HG03103 (cell line): ENCODE measurements around the gene KCTD20.

Source experiments
- ATAC-seq: cut with Tn5 transposase; IDR thresholded peaks from one replicate; pipeline ENCODE4 v1.9.1; 2021; ENCODE audit warnings: low read depth; ENCODE audit not compliant: unreplicated experiment

Gene KCTD20

GRCh38 chr6:36523936-36524499 is 81.2 kb downstream of the KCTD20 start:
- no peak for ATAC-seq

DNA sequence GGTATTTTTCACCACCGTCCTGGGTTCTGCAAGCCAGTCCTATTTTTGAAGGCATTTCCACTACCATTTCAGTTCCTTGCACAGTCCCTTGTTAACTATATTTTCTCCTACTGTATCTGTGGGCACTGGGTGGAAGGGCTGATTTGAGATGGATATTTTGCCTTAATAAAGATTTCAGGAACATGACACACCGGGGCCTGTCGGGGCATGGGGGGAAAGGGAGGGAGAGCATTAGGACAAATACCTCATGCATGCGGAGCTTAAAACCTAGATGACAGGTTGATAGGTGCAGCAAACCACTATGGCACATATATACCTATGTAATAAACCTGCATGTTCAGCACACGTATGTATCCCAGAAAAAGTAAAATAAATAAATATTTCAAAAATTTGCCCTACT is 82.1 kb downstream of the KCTD20 start:
- ATAC-seq, result no peak

DNA sequence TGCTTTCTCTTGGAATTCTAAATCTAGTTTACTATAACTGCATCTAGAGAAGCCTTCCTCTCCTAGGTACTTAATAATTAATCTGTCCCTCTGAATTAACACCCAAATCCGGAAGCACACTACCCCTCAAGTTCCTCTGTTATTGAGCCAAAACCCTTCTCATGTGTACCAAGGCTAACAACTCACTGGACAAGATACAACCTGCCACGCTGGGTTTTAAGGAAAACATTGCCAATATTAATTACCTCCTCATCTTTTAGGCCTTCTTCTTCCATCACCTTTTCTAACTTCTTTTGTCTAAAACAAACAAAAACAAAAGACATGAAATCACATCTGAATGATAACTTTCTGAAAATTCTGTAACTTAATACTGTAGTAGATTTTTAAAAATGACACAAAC is 82.5 kb downstream of the KCTD20 start:
- no peak for ATAC-seq

DNA sequence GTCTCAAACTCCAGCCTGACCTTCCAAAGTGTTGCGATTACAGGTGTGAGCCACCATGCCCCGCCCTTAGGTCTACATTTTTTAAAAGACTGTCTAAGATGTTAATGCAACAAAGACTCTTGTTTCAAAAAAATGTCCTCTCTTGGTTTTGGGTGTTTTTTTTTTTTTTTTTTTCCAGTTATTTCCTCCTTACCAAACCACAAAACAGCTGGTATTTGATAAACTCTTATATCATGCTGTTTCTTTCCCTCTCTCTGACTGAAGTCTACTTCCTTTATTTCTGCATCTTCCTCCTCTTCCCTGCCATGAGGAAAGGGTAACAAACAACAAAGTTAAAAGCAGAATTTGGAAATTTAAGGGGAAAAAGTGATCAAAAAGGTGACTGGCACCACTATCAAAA is 83.3 kb downstream of the KCTD20 start:
- no peak for ATAC-seq

DNA sequence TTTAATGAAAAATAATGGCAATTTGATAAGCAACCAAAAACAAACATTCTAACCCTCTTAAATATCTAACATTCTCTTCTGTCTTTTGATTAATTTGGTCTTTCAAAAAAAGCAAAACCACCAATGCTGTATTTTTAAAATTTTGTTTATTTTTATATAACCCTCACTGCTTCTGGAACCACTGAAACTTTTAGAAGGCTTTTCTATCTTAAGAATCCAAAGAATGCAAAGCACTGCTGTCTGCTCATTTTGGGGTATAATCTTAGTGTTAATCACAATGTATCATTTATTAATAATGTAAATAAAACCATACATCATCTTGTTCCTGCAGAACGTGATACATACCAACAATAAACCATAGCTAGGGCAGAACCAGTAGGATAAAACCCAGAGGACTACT is 90.5 kb downstream of the KCTD20 start:
- ATAC-seq, result no peak

- ATAC-seq, result no peak
These were observed 94.2 kb downstream of the KCTD20 start for GRCh38 chr6:36536873-36537547.

GRCh38 chr6:36539814-36540568 is 97.2 kb downstream of the KCTD20 start:
- no peak for ATAC-seq
